Stomach (tissue), 4 donors: ENCODE data around the gene NCK2.

Experiments used
- CTCF ChIP-seq, 7 experiments: fragments of 450-650 bp in 4 of 7; fragments of 200-600 bp in 3 of 7; sonication (generic) in 3 of 7; IDR thresholded peaks; one replicate each; pipeline ENCODE4 v1.5.1; 2016 to 2019; ENCODE audit warnings: antibody characterized with exemption in 7 of 7, control low read depth in 2 of 7, mild to moderate bottlenecking in 1 of 7
- POLR2A ChIP-seq, 4 donors: fragments of 450-650 bp; IDR thresholded peaks; one replicate each; pipeline ENCODE4 v1.6.1; 2016; ENCODE audit warnings: antibody characterized with exemption in 4 of 4, control low read depth in 2 of 4, mild to moderate bottlenecking in 1 of 4, moderate library complexity in 1 of 4
- POLR2AphosphoS5 ChIP-seq, 3 donors: sonication (generic); formaldehyde crosslinking; IDR thresholded peaks; one replicate each; pipeline ENCODE4 v1.6.1; 2016; ENCODE audit warnings: antibody characterized with exemption in 3 of 3

- no peak for TF ChIP-seq CTCF (IDR thresholded peaks at IDR 0.05)
- TF ChIP-seq POLR2A (IDR thresholded peaks at IDR 0.05), result no peak
- TF ChIP-seq POLR2AphosphoS5 (IDR thresholded peaks at IDR 0.05), result no peak
Observed at GRCh38 chr2:105885456-105885855, 140.7 kb downstream of the NCK2 start.
